B cell (primary cell): ENCODE measurements around the gene ANKRD29. TPM values are rescaled to one million over a fixed set of nuclear protein-coding genes. Genes with fewer than 3 reads are reported as not detected.
"Not testable (repeated sequence)": the region's sequence is repeated elsewhere in the genome, so short reads cannot be mapped to it uniquely, and the experiment has no call there.

Experiments
- ATAC-seq: fragments of 200-7000 bp; cut with Tn5 transposase; one replicate; pipeline ENCODE4 v1.10.0; 2021; ENCODE audit warnings: low read depth, mild to moderate bottlenecking, moderate number of reproducible peaks, moderate library complexity
- CTCF ChIA-PET: fragments of 350-600 bp; sonication (Branson Sonifier 250); formaldehyde crosslinking; loops from one replicate; lab custom pipeline; 2021; ENCODE audit warnings: antibody characterized with exemption, inconsistent platforms; lab: Charles Lee
- POLR2A ChIA-PET: fragments of 350-600 bp; sonication (Branson Sonifier 250); formaldehyde crosslinking; loops from one replicate; lab custom pipeline; 2021; ENCODE audit warnings: antibody characterized with exemption; lab: Charles Lee
- DNase-seq: peaks from one replicate; pipeline ENCODE4 v3.0.0; 2013
- H2AFZ ChIP-seq: 2 replicates; pipeline ENCODE4 v1.6.1; 2012; ENCODE audit warnings: mild to moderate bottlenecking, low read depth, low read length; ENCODE audit not compliant: insufficient read depth, poor library complexity, severe bottlenecking
- H3K27ac ChIP-seq, 2 donors: 1 replicate in 1 of 2; 2 replicates in 1 of 2; pipeline ENCODE4 v1.5.1; 2012 to 2013; ENCODE audit warnings: low read length in 2 of 2, mild to moderate bottlenecking in 2 of 2, moderate library complexity in 1 of 2
- H3K27me3 ChIP-seq, 4 experiments: fragments of 200-600 bp in 1 of 4; sonication (generic) in 1 of 4; replicated peaks in 1 of 4; 1 replicate in 2 of 4; 2 replicates in 2 of 4; pipeline versions ENCODE4 v1.6.1 to v1.7.0; 2013 to 2016; ENCODE audit warnings: low read length in 3 of 4, mild to moderate bottlenecking in 2 of 4, mixed read lengths in 1 of 4, moderate library complexity in 1 of 4; ENCODE audit not compliant: insufficient read depth in 4 of 4, control insufficient read depth in 3 of 4; ENCODE audit errors: control extremely low read depth in 1 of 4
- H3K36me3 ChIP-seq, 2 experiments: replicated peaks in 1 of 2; 1 replicate in 1 of 2; 2 replicates in 1 of 2; pipeline versions ENCODE4 v1.6.1 to v1.7.1; 2013; ENCODE audit warnings: low read length in 1 of 2; ENCODE audit not compliant: insufficient read depth in 2 of 2, control insufficient read depth in 1 of 2; ENCODE audit errors: control extremely low read depth in 1 of 2, extremely low read depth in 1 of 2
- H3K4me1 ChIP-seq, 2 donors: fragments of 200-600 bp in 1 of 2; sonication (generic) in 1 of 2; 1 replicate in 1 of 2; 2 replicates in 1 of 2; pipeline versions ENCODE4 v1.5.1 to v1.6.1; 2013 to 2017; ENCODE audit warnings: low read length in 2 of 2; ENCODE audit not compliant: control insufficient read depth in 2 of 2, insufficient read depth in 2 of 2
- H3K4me2 ChIP-seq: replicated peaks from 2 replicates; pipeline ENCODE3; 2012; ENCODE audit warnings: mild to moderate bottlenecking, low read depth, low read length; ENCODE audit not compliant: poor library complexity, severe bottlenecking
- H3K4me3 ChIP-seq, 5 experiments: fragments of 200-600 bp in 1 of 5; sonication (generic) in 1 of 5; 1 replicate in 3 of 5; 2 replicates in 2 of 5; pipeline versions ENCODE4 v1.5.1 to v1.7.0; 2011 to 2016; ENCODE audit warnings: low read length in 4 of 5, mild to moderate bottlenecking in 4 of 5, low read depth in 2 of 5, control low read depth in 1 of 5, moderate library complexity in 1 of 5; ENCODE audit not compliant: insufficient read depth in 1 of 5; ENCODE audit errors: control extremely low read depth in 1 of 5, extremely low read depth in 1 of 5
- H3K79me2 ChIP-seq: fragments of 200-600 bp; sonication (generic); one replicate; pipeline ENCODE4 v1.6.0; 2016; ENCODE audit warnings: low read length; ENCODE audit not compliant: control insufficient read depth, insufficient read depth
- H3K9ac ChIP-seq: fragments of 200-600 bp; sonication (generic); 2 replicates; pipeline ENCODE4 v1.6.1; 2017; ENCODE audit warnings: mild to moderate bottlenecking, low read length, moderate library complexity
- H3K9me3 ChIP-seq, 3 donors: one replicate each; pipeline versions ENCODE4 v1.6.1 to v1.7.1; 2013; ENCODE audit warnings: low read length in 2 of 3; ENCODE audit not compliant: control insufficient read depth in 2 of 3, insufficient read depth in 1 of 3; ENCODE audit errors: control extremely low read depth in 1 of 3
- H4K20me1 ChIP-seq: 2 replicates; pipeline ENCODE4 v1.6.0; 2012; ENCODE audit warnings: mild to moderate bottlenecking, low read length; ENCODE audit not compliant: insufficient read depth, control insufficient read depth, poor library complexity, severe bottlenecking
- H3K27ac Mint-ChIP-seq: one replicate; pipeline ENCODE4 v1.8.0; 2021; ENCODE audit warnings: mixed read lengths
- H3K27me3 Mint-ChIP-seq: one replicate; pipeline ENCODE4 v1.8.0; 2021; ENCODE audit warnings: mixed read lengths
- H3K4me1 Mint-ChIP-seq: one replicate; pipeline ENCODE4 v1.8.0; 2021; ENCODE audit warnings: mixed read lengths
- H3K4me3 Mint-ChIP-seq: one replicate; pipeline ENCODE4 v1.8.0; 2021; ENCODE audit warnings: mixed read lengths
- H3K9me3 Mint-ChIP-seq: one replicate; pipeline ENCODE4 v1.8.0; 2022; ENCODE audit warnings: mixed read lengths; ENCODE audit not compliant: insufficient read depth
- EZH2 ChIP-seq: IDR thresholded peaks from 2 replicates; pipeline ENCODE4 v1.6.1; 2012; ENCODE audit warnings: borderline replicate concordance, low read depth, mild to moderate bottlenecking, moderate library complexity, low read length; ENCODE audit not compliant: insufficient read depth, poor library complexity, severe bottlenecking
- WGBS: methylation state at CpG from one replicate; pipeline ENCODE4 v1.1.5; 2013; ENCODE audit warnings: missing lambda C conversion rate; ENCODE audit not compliant: insufficient coverage; 5-methylcytosine and 5-hydroxymethylcytosine counted together
- intact Hi-C: fragments of 100-400 bp; cut with micrococcal nuclease; formaldehyde crosslinking; loops from one replicate; pipeline ENCODE4 v1.10.0; 2022
- polyA plus RNA-seq: library from polyadenylated mRNA; depleted of rRNA; stranded (reverse); fragments of >200 nt; gene quantifications from 2 replicates; pipeline ENCODE4 v1.2.3, GENCODE V29; 2012
- total RNA-seq, 2 donors: library from RNA; stranded (reverse); fragments of 120-200 nt in 1 of 2; gene quantifications; 1 replicate in 1 of 2; 2 replicates in 1 of 2; pipeline versions ENCODE4 v1.2.3 to v1.2.4, GENCODE V29; 2013 to 2022
- TF ChIP-seq, protein P1 (sequence below): fragments of 200-600 bp; IDR thresholded peaks from one replicate; pipeline ENCODE4 v1.8.0; 2022; ENCODE audit warnings: antibody characterized with exemption, mild to moderate bottlenecking

Gene ANKRD29
- total and polyA plus RNA-seq, 2 donors (not counting 1 experiment from before 2014, with no cell fraction given): not detected

- intact Hi-C loops: no loop called here
- Histone ChIP-seq H3K4me3 (no peak overlapping the region), H2AFZ (no peak overlapping the region), H3K4me1 (no peaks in the 10 kb centered on the region), H3K4me2 (no peak overlapping the region), H3K36me3 (peaks cover 0 to 60% of the 10 kb centered on the region in 2 experiments), H3K27ac (no peak overlapping the region), H3K9me3 (no peaks in the 10 kb centered on the region), H3K27me3 (no peaks in the 10 kb centered on the region), H4K20me1 (no peaks in the 10 kb centered on the region), H3K9ac (no peak overlapping the region), H3K79me2 (no peaks in the 10 kb centered on the region)
- DNase-seq: no peak
- Mint-ChIP-seq H3K9me3 (no peaks in the 10 kb centered on the region), H3K27ac (no peak overlapping the region), H3K27me3 (no peaks in the 10 kb centered on the region), H3K4me1 (peaks cover 3% of the 10 kb centered on the region), H3K4me3 (no peak overlapping the region)
- no peak for ATAC-seq
- TF ChIP-seq, protein P1, sequence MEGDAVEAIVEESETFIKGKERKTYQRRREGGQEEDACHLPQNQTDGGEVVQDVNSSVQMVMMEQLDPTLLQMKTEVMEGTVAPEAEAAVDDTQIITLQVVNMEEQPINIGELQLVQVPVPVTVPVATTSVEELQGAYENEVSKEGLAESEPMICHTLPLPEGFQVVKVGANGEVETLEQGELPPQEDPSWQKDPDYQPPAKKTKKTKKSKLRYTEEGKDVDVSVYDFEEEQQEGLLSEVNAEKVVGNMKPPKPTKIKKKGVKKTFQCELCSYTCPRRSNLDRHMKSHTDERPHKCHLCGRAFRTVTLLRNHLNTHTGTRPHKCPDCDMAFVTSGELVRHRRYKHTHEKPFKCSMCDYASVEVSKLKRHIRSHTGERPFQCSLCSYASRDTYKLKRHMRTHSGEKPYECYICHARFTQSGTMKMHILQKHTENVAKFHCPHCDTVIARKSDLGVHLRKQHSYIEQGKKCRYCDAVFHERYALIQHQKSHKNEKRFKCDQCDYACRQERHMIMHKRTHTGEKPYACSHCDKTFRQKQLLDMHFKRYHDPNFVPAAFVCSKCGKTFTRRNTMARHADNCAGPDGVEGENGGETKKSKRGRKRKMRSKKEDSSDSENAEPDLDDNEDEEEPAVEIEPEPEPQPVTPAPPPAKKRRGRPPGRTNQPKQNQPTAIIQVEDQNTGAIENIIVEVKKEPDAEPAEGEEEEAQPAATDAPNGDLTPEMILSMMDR: no peak
- TF ChIP-seq EZH2: no peak
- WGBS: 100% methylated on average over 2 of the region's 4 CpGs
- POLR2A ChIA-PET: no interaction called here
- CTCF ChIA-PET: no interaction called here
Observed at GRCh38 chr18:23560186-23560585, 102.5 kb downstream of the ANKRD29 start.

GRCh38 chr18:23557511-23557910, 105.2 kb downstream of the ANKRD29 start:
- H3K4me1 Mint-ChIP-seq, H3K4me3 ChIP-seq, H3K4me2 ChIP-seq, H3K9me3 Mint-ChIP-seq, H3K9me3 ChIP-seq, intact Hi-C loops, ATAC-seq, DNase-seq, H3K4me3 Mint-ChIP-seq, H3K27me3 Mint-ChIP-seq, POLR2A ChIA-PET, H3K79me2 ChIP-seq, H3K27ac Mint-ChIP-seq, H4K20me1 ChIP-seq, CTCF ChIA-PET, H3K9ac ChIP-seq, H3K27me3 ChIP-seq, H3K27ac ChIP-seq, H3K4me1 ChIP-seq, H2AFZ ChIP-seq: not testable (repeated sequence)
- H3K36me3 ChIP-seq: peaks cover 2 to 75% of the 10 kb centered on the region in 2 experiments
- 100% methylated on average over 7 of the region's 8 CpGs for WGBS
